Activated B cell treated with CpG ODN at 0.5 μM for 24 hours (primary cell): ENCODE measurements around the gene KCTD19. TPM values are rescaled to one million over a fixed set of nuclear protein-coding genes. Genes with fewer than 3 reads are reported as not detected.
"Not testable (repeated sequence)": the region's sequence is repeated elsewhere in the genome, so short reads cannot be mapped to it uniquely, and the experiment has no call there.

Source experiments
- ATAC-seq: fragments of 200-7000 bp; cut with Tn5 transposase; one replicate; pipeline ENCODE4 v1.10.0; 2021; ENCODE audit warnings: low read depth, mild to moderate bottlenecking, moderate library complexity
- CTCF ChIA-PET: fragments of 350-600 bp; sonication (Branson Sonifier 250); formaldehyde crosslinking; loops from one replicate; lab custom pipeline; 2021; ENCODE audit warnings: antibody characterized with exemption; lab: Charles Lee
- POLR2A ChIA-PET: fragments of 350-600 bp; sonication (Branson Sonifier 250); formaldehyde crosslinking; loops from one replicate; lab custom pipeline; 2021; ENCODE audit warnings: antibody characterized with exemption; lab: Charles Lee
- DNase-seq: peaks from one replicate; pipeline ENCODE4 v3.0.0; 2022
- H3K27ac Mint-ChIP-seq: one replicate; pipeline ENCODE4 v1.8.0; 2020; ENCODE audit warnings: mixed read lengths
- H3K27me3 Mint-ChIP-seq: one replicate; pipeline ENCODE4 v1.8.0; 2021; ENCODE audit warnings: mixed read lengths
- H3K36me3 Mint-ChIP-seq: one replicate; pipeline ENCODE4 v1.8.0; 2021; ENCODE audit warnings: low read depth, mixed read lengths
- H3K4me1 Mint-ChIP-seq: one replicate; pipeline ENCODE4 v1.8.0; 2021; ENCODE audit warnings: mixed read lengths
- H3K4me3 Mint-ChIP-seq: one replicate; pipeline ENCODE4 v1.8.0; 2020; ENCODE audit warnings: mild to moderate bottlenecking, mixed read lengths
- H3K9me3 Mint-ChIP-seq: one replicate; pipeline ENCODE4 v1.8.0; 2020; ENCODE audit warnings: mixed read lengths
- intact Hi-C: fragments of 100-400 bp; cut with micrococcal nuclease; formaldehyde crosslinking; loops from one replicate; pipeline ENCODE4 v1.15.1; 2024
- total RNA-seq: library from RNA; stranded (reverse); gene quantifications from 2 replicates; pipeline ENCODE4 v1.2.3, GENCODE V29; 2022
- TF ChIP-seq, protein P1 (sequence below): fragments of 200-600 bp; IDR thresholded peaks from one replicate; pipeline ENCODE4 v1.8.0; 2022; ENCODE audit warnings: antibody characterized with exemption, mild to moderate bottlenecking

Gene KCTD19
- total RNA-seq, result not detected in 2 replicates

DNA sequence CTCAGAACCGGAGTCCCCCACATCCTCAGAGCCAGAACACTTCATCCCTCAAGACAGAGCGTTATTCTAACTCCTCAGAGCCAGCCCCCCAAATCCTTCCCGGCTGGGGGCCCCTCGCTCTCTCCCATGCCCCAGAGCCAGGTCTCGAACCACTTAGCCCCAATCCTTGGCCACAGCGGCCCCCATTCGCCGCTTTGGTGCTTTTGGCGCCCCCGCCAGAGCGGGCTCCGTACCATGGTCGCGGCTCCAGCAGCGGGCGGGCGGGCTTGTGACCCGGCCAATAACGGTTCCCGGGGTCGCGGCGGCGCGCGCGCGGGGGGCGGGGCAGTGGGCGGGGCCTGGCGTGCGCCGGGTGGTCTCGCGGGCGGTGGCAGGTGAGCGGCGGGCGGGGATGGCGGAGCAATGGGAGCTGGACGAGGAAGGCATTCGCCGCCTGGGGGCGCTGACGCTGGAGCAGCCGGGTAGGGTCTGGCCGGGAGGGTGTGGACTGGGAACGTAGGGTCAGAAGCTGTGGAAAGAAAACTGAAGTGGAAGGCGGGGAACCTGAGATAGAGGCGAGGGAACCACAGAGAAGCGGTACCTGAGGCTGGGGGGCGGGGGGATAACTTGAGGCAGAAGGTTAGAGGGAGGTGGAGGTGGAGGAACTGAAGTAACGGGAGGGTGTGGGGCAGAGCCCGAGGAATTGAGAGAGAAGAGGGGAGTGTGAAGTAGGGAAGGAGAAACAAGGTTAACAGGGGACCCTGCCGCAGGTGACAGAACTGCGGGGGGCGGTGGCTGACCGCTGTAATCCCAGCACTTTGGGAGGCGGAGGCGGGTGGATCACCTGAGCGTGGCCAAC lies at the start of gene KCTD19, which contains the start of gene LRRC36:
KCTD19 (minus strand) TSS at position 270 of the 838 bp plus-strand sequence; CDS start at position 236, 34 bp downstream.
LRRC36 (plus strand) TSS at position 344 of the 838 bp plus-strand sequence; CDS start at position 392, 48 bp downstream.
- Mint-ChIP-seq H3K27ac (peak within 1 kb of the TSS; percentile 63), H3K9me3 (no peaks in the 10 kb centered on the region), H3K4me1 (peaks cover 28% of the 10 kb centered on the region), H3K36me3 (no peaks in the 10 kb centered on the region), H3K27me3 (peaks cover 2% of the 10 kb centered on the region), H3K4me3 (peak within 1 kb of the TSS; percentile 75)
- POLR2A ChIA-PET, result interaction anchor here (0.6 to 1.1 kb wide), 2 partner anchors 100 to 362 kb away, joined by 3 to 6 read pairs; partner anchors contain the start of gene TMEM208
- peak; percentile 60 for DNase-seq
- peak; percentile 56 for ATAC-seq
- TF ChIP-seq, protein P1, sequence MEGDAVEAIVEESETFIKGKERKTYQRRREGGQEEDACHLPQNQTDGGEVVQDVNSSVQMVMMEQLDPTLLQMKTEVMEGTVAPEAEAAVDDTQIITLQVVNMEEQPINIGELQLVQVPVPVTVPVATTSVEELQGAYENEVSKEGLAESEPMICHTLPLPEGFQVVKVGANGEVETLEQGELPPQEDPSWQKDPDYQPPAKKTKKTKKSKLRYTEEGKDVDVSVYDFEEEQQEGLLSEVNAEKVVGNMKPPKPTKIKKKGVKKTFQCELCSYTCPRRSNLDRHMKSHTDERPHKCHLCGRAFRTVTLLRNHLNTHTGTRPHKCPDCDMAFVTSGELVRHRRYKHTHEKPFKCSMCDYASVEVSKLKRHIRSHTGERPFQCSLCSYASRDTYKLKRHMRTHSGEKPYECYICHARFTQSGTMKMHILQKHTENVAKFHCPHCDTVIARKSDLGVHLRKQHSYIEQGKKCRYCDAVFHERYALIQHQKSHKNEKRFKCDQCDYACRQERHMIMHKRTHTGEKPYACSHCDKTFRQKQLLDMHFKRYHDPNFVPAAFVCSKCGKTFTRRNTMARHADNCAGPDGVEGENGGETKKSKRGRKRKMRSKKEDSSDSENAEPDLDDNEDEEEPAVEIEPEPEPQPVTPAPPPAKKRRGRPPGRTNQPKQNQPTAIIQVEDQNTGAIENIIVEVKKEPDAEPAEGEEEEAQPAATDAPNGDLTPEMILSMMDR, result no peak
- intact Hi-C loops, result loop anchor here (5.0 kb wide), 1 partner anchor 49 kb away; the partner anchor contains the start of gene PLEKHG4
- CTCF ChIA-PET, result no interaction called here

DNA sequence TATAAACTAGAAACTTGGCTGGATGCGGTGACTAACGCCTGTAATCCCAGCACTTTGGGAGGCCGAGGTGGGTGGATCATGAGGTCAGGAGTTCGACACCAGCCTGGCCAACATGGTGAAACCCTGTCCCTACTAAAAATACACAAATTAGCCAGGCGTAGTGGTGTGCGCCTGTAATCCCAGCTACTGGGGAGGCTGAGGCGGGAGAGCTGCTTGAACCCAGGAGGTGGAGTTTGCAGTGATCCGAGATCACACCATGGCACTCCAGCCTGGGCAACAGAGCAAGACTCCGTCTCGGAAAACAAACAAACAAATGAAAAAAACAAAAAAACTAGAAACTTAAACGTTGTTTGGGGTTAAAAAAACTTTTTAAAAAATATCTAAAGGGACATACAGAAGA lies 49.5 kb upstream of the KCTD19 start:
- CTCF ChIA-PET, result interaction anchor here (0.8 kb wide), 1 partner anchor 102 kb away, joined by 3 read pairs; no protein-coding TSS in a partner anchor

DNA sequence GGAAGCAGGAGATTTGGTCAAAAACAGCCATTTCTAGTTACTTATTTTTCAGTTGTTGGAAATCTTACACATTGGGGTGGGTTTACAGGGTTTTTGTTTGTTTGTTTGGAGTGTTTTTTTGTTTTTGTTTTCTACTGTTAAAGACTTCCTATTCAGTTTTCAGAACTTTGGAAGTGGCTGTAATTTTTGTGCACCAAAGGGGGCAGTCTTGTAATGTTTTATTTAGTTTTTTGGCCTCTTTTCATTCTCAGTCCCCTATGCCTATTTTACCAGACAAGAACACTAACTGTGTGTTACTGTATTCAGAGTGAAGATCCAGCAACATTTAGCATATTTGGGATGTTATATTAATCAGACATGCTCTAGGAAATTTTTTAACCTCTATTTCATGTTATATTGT lies 46.1 kb upstream of the KCTD19 start:
- intact Hi-C loops, result loop anchor here (5.0 kb wide), 1 partner anchor 75 kb away; no protein-coding TSS in a partner anchor

More for the DNA sequence above, 49.5 kb upstream of the KCTD19 start:
- DNase-seq, H3K4me3 Mint-ChIP-seq, POLR2A ChIA-PET, H3K36me3 Mint-ChIP-seq, ATAC-seq, intact Hi-C loops, H3K27ac Mint-ChIP-seq, H3K9me3 Mint-ChIP-seq, H3K27me3 Mint-ChIP-seq, H3K4me1 Mint-ChIP-seq: not testable (repeated sequence)

DNA sequence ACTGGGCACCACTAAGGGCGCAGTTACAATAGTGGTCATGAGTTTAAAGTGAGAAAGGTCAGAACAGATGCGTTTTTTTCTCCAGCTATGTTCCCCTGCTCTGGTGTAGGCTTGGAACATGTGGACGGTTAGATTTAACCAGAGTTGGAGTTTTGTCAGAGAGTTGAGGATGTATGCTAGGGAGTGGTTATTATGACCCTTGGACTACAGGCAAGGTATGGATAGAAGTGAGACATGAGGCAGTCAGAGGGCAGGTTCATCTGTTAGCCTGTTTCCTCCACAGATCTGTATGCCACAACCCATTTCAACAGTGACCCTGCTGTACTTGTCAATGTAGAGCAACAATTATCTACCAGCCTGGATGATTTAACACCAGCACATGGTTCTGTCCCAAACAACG lies 44.1 kb upstream of the KCTD19 start:
- H3K4me3 Mint-ChIP-seq, result no peak overlapping the region
- no peaks in the 10 kb centered on the region for H3K36me3 Mint-ChIP-seq
- POLR2A ChIA-PET, result no interaction called here
- intact Hi-C loops, result loop anchor here (5.0 kb wide), 1 partner anchor 77 kb away; no protein-coding TSS in a partner anchor
- no peak overlapping the region for H3K27ac Mint-ChIP-seq
- H3K27me3 Mint-ChIP-seq, result no peaks in the 10 kb centered on the region
- H3K4me1 Mint-ChIP-seq, result peaks cover 3% of the 10 kb centered on the region
- DNase-seq (no peak), ATAC-seq (no peak)
- H3K9me3 Mint-ChIP-seq, result no peaks in the 10 kb centered on the region
- CTCF ChIA-PET, result no interaction called here
- TF ChIP-seq, protein P1, result no peak

More for the DNA sequence above, 46.1 kb upstream of the KCTD19 start:
- CTCF ChIA-PET, result interaction anchor here (0.9 kb wide), 1 partner anchor 42 kb away, joined by 4 read pairs; no protein-coding TSS in a partner anchor
- Mint-ChIP-seq H3K4me3 (no peak overlapping the region), H3K9me3 (no peaks in the 10 kb centered on the region), H3K4me1 (no peaks in the 10 kb centered on the region), H3K27ac (no peak overlapping the region), H3K36me3 (no peaks in the 10 kb centered on the region), H3K27me3 (peaks cover 5% of the 10 kb centered on the region)
- POLR2A ChIA-PET, result no interaction called here
- DNase-seq (no peak), ATAC-seq (no peak)
- TF ChIP-seq, protein P1, result no peak

DNA sequence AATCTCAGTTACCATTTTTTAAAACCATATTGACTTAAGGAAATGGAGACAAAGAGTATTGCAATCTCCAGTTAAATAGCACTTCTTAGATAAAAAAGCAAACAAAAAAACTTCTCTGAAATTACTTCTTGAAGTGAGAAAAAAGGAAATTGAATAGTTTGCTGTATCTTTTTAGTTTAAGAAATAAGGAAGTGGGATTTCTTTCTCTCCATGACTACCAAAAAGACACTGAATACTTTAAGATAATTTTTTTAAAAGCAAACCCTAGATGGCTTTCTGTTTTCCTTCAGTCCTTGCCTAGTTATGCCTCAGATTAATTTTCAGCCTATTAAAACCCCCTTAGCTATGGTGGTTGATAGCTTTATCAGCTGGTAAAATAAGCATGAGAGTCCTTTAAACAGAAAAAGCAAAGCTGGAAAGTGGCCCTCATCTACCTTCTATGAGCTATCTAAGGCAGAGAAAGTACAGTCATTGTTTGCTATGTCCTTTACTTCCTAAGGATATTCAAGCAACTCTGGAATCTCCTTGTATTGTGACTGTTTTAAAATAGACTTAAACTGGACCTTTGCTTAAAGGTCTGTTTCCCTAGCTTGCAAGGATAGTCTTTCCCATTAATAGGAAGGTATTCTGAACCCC lies 38.2 kb upstream of the KCTD19 start:
- no peaks in the 10 kb centered on the region for H3K27me3 Mint-ChIP-seq
- DNase-seq (no peak), ATAC-seq (peak; percentile 34)
- intact Hi-C loops, result no loop called here
- peak overlapping the region; percentile 11 for H3K4me3 Mint-ChIP-seq
- no peaks in the 10 kb centered on the region for H3K36me3 Mint-ChIP-seq
- H3K9me3 Mint-ChIP-seq, result no peaks in the 10 kb centered on the region
- POLR2A ChIA-PET, result interaction anchor here (0.5 to 0.6 kb wide), 2 partner anchors 40 to 338 kb away, joined by 3 read pairs; no protein-coding TSS in a partner anchor
- CTCF ChIA-PET, result no interaction called here
- TF ChIP-seq, protein P1, result no peak
- H3K4me1 Mint-ChIP-seq, result peaks cover 17% of the 10 kb centered on the region
- peak overlapping the region; percentile 43 for H3K27ac Mint-ChIP-seq
